AG10803 (cell line): ENCODE results near the gene SFTPB.

ENCODE experiments used
- DNase-seq: peaks from one replicate; pipeline ENCODE4 v3.0.0; 2010; ENCODE audit warnings: low read depth
- H3K4me3 ChIP-seq: 2 replicates; pipeline ENCODE4 v1.5.1; 2011; ENCODE audit warnings: mild to moderate bottlenecking, low read length, control low read depth
- CTCF ChIP-seq: conservative IDR thresholded peaks from 2 replicates; pipeline ENCODE4 v1.5.1; 2011; ENCODE audit warnings: mild to moderate bottlenecking, low read length, control low read depth, inconsistent platforms

The SFTPB gene

GRCh38 chr2:85611217-85611704 is 56.7 kb downstream of the SFTPB start:
- no peak for DNase-seq
- no peak for TF ChIP-seq CTCF
- peak overlapping the region; percentile 77 for H3K4me3 ChIP-seq
